NCI-H2171 (cell line): ENCODE results near the gene ZCWPW1.
"Not testable (repeated sequence)": the region's sequence is repeated elsewhere in the genome, so short reads cannot be mapped to it uniquely, and the experiment has no call there.

Experiments
- DNase-seq: peaks from one replicate; lab custom pipeline; 2025; lab: John Stamatoyannopoulos, UW

Gene ZCWPW1

GRCh38 chr7:100352984-100353684, 75.4 kb downstream of the ZCWPW1 start:
- no peak for DNase-seq

GRCh38 chr7:100352230-100352781, 76.2 kb downstream of the ZCWPW1 start:
- not testable (repeated sequence) for DNase-seq

- no peak for DNase-seq
Observed at GRCh38 chr7:100351657-100352058, 76.8 kb downstream of the ZCWPW1 start.
